B cell (primary cell): ENCODE measurements around the gene KRTAP12-2.
"Not testable (repeated sequence)": the region's sequence is repeated elsewhere in the genome, so short reads cannot be mapped to it uniquely, and the experiment has no call there.

Experiments
- EZH2 ChIP-seq: IDR thresholded peaks from 2 replicates; pipeline ENCODE4 v1.6.1; 2012; ENCODE audit warnings: borderline replicate concordance, low read depth, mild to moderate bottlenecking, moderate library complexity, low read length; ENCODE audit not compliant: insufficient read depth, poor library complexity, severe bottlenecking
- TF ChIP-seq, protein P1 (sequence below): fragments of 200-600 bp; IDR thresholded peaks from one replicate; pipeline ENCODE4 v1.8.0; 2022; ENCODE audit warnings: antibody characterized with exemption, mild to moderate bottlenecking

DNA sequence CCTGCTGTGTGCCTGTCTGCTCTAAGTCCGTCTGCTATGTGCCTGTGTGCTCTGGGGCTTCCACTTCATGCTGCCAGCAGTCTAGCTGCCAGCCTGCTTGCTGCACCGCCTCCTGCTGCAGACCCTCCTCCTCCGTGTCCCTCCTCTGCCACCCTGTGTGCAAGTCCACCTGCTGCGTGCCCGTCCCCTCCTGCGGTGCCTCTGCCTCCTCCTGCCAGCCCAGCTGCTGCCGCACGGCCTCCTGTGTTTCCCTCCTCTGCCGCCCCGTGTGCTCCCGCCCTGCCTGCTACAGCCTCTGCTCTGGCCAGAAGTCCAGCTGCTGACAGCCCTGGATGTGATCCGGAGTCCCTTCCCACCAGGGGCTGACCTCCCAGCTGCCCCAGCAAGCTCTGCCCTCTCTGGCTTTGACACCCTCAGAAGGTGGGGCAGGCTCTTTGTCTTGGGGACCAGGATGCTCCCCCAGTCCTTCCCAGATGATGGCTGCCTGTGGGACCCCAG lies 28.8 kb downstream of the KRTAP12-2 start:
- TF ChIP-seq, protein P1, sequence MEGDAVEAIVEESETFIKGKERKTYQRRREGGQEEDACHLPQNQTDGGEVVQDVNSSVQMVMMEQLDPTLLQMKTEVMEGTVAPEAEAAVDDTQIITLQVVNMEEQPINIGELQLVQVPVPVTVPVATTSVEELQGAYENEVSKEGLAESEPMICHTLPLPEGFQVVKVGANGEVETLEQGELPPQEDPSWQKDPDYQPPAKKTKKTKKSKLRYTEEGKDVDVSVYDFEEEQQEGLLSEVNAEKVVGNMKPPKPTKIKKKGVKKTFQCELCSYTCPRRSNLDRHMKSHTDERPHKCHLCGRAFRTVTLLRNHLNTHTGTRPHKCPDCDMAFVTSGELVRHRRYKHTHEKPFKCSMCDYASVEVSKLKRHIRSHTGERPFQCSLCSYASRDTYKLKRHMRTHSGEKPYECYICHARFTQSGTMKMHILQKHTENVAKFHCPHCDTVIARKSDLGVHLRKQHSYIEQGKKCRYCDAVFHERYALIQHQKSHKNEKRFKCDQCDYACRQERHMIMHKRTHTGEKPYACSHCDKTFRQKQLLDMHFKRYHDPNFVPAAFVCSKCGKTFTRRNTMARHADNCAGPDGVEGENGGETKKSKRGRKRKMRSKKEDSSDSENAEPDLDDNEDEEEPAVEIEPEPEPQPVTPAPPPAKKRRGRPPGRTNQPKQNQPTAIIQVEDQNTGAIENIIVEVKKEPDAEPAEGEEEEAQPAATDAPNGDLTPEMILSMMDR: not testable (repeated sequence)
- not testable (repeated sequence) for TF ChIP-seq EZH2
